HepG2 (cell line): Measurements from ENCODE around the gene DUSP2. TPM values are rescaled to one million over a fixed set of nuclear protein-coding genes. Genes with fewer than 3 reads are reported as not detected.

ENCODE experiments used
- ATAC-seq: fragments of 200-7000 bp; cut with Tn5 transposase; 3 replicates; pipeline ENCODE4 v1.9.1; 2020; ENCODE audit warnings: mild to moderate bottlenecking, moderate library complexity
- BruUV-seq: library from RNA; stranded (reverse); fragments of 400-500 nt; replicated peaks from 2 replicates; lab custom pipeline; 2021; lab: Mats Ljungman, UMichigan
- CTCF ChIA-PET: fragments of 300-600 bp; formaldehyde crosslinking; extraction: SDS; loops from one replicate; lab custom pipeline; 2021; ENCODE audit warnings: low total read pairs, inconsistent platforms, low intra/inter-chr PET ratio; lab: Yijun Ruan, JAX
- POLR2A ChIA-PET: fragments of 350-600 bp; sonication (Branson Sonifier 250); formaldehyde crosslinking; loops from one replicate; lab custom pipeline; 2020; ENCODE audit warnings: antibody characterized with exemption, inconsistent platforms; lab: Yijun Ruan, JAX
- DNase-seq: peaks from one replicate; pipeline ENCODE4 v3.0.0-alpha.2; 2015; ENCODE audit warnings: low spot score
- FAIRE-seq: peaks from 3 replicates; lab custom pipeline; 2011; peaks lifted over from hg19 to GRCh38; lab: Jason Lieb, UNC
- H2AFZ ChIP-seq: one replicate; pipeline ENCODE4 v1.6.1; 2011; ENCODE audit warnings: low read length, inconsistent platforms
- H3K27ac ChIP-seq: fragments of 300-600 bp; 3 replicates; pipeline ENCODE4 v1.8.0; 2011; ENCODE audit warnings: mixed run types, mild to moderate bottlenecking, mixed read lengths, low read length, inconsistent platforms; ENCODE audit not compliant: insufficient read depth; ENCODE audit errors: extremely low read length
- H3K27me3 ChIP-seq, 2 experiments: fragments of 200-600 bp in 1 of 2; 2 replicates in 1 of 2; 3 replicates in 1 of 2; pipeline versions ENCODE4 v1.6.0 to v1.8.0; 2011; ENCODE audit warnings: low read length in 2 of 2, mild to moderate bottlenecking in 2 of 2, moderate library complexity in 2 of 2, inconsistent platforms in 1 of 2; ENCODE audit not compliant: insufficient read depth in 2 of 2, control insufficient read depth in 1 of 2
- H3K36me3 ChIP-seq, 2 experiments: fragments of 200-600 bp in 1 of 2; replicated peaks in 1 of 2; 2 replicates in 1 of 2; 3 replicates in 1 of 2; pipeline versions ENCODE4 v1.5.1 to v1.8.0; 2011; ENCODE audit warnings: low read length in 2 of 2, inconsistent platforms in 1 of 2; ENCODE audit not compliant: insufficient read depth in 2 of 2, control insufficient read depth in 1 of 2
- H3K4me1 ChIP-seq: 2 replicates; pipeline ENCODE4 v1.5.1; 2012; ENCODE audit warnings: low read length, inconsistent platforms; ENCODE audit not compliant: insufficient read depth
- H3K4me2 ChIP-seq: 2 replicates; pipeline ENCODE4 v1.6.0; 2011; ENCODE audit warnings: low read depth, low read length, inconsistent platforms
- H3K4me3 ChIP-seq, 3 experiments: fragments of 200-600 bp in 1 of 3; sonication (generic), shearing (Covaris generic) in 1 of 3; replicated peaks in 1 of 3; 2 replicates each; pipeline ENCODE4 v1.5.1; 2011 to 2016; ENCODE audit warnings: low read length in 3 of 3, inconsistent platforms in 2 of 3, low read depth in 2 of 3, mild to moderate bottlenecking in 2 of 3, control low read depth in 1 of 3, mixed read lengths in 1 of 3; ENCODE audit not compliant: insufficient read depth in 1 of 3
- H3K79me2 ChIP-seq: one replicate; pipeline ENCODE4 v1.6.1; 2011; ENCODE audit warnings: low read length, inconsistent platforms; ENCODE audit not compliant: insufficient read depth
- H3K9ac ChIP-seq: 2 replicates; pipeline ENCODE4 v1.6.0; 2011; ENCODE audit warnings: mild to moderate bottlenecking, low read depth, low read length, inconsistent platforms; ENCODE audit not compliant: insufficient read depth
- H3K9me3 ChIP-seq: 2 replicates; pipeline ENCODE4 v1.5.1; 2012; ENCODE audit warnings: mild to moderate bottlenecking, low read length
- H4K20me1 ChIP-seq: 2 replicates; pipeline ENCODE4 v1.6.0; 2011; ENCODE audit warnings: inconsistent platforms, mild to moderate bottlenecking, low read length, moderate library complexity; ENCODE audit not compliant: insufficient read depth
- RELA ChIP-seq: sonication (generic); formaldehyde crosslinking; IDR thresholded peaks from 2 replicates; pipeline ENCODE4 v1.4.0; 2020; ENCODE audit warnings: missing genetic modification reagents
- REPIN1 ChIP-seq: sonication (generic); formaldehyde crosslinking; IDR thresholded peaks from 2 replicates; pipeline ENCODE4 v1.8.0; 2022; ENCODE audit warnings: missing genetic modification reagents, low read depth, mild to moderate bottlenecking, borderline replicate concordance
- SRSF1 ChIP-seq: fragments of 200-400 bp; formaldehyde crosslinking; optimal IDR thresholded peaks from 2 replicates; pipeline ENCODE3; 2017; ENCODE audit warnings: mild to moderate bottlenecking, low read depth, low read length, moderate library complexity
- TOE1 ChIP-seq: sonication (generic); formaldehyde crosslinking; IDR thresholded peaks from 2 replicates; pipeline ENCODE4 v1.4.0; 2020; ENCODE audit warnings: mild to moderate bottlenecking, missing genetic modification reagents
- ZFP36L1 ChIP-seq: sonication (generic); formaldehyde crosslinking; IDR thresholded peaks from 2 replicates; pipeline ENCODE4 v1.8.0; 2022; ENCODE audit warnings: mild to moderate bottlenecking, missing genetic modification reagents, moderate library complexity
- ZNF224 ChIP-seq: sonication (generic); formaldehyde crosslinking; IDR thresholded peaks from 2 replicates; pipeline ENCODE4 v1.5.0; 2020; ENCODE audit warnings: mild to moderate bottlenecking, missing genetic modification reagents
- ZSCAN20 ChIP-seq: sonication (generic); formaldehyde crosslinking; IDR thresholded peaks from 2 replicates; pipeline ENCODE4 v1.4.0; 2020; ENCODE audit warnings: missing genetic modification reagents, mild to moderate bottlenecking, borderline replicate concordance
- WGBS: methylation state at CpG from one replicate; pipeline ENCODE4 v1.1.6; 2017; ENCODE audit warnings: low lambda C conversion rate; 5-methylcytosine and 5-hydroxymethylcytosine counted together
- in situ Hi-C: cut with HindIII; loops from 2 replicates; pipeline ENCODE4 v1.10.0; 2017; ENCODE audit warnings: low pct_unique_long_range_greater_than_20kb; ENCODE audit not compliant: extremely low pct_ligation_motif_present
- intact Hi-C: fragments of 100-400 bp; cut with micrococcal nuclease; formaldehyde crosslinking; loops from one replicate; pipeline ENCODE4 v1.10.0; 2022; ENCODE audit not compliant: unreplicated experiment
- polyA plus RNA-seq, 8 experiments: library from polyadenylated mRNA; depleted of rRNA in 3 of 8; stranded (reverse) in 7 of 8; unstranded in 1 of 8; fragments of >200 nt; fragmentation: Illumina TruSeq in 4 of 8; extraction: Trizol in 4 of 8; gene quantifications; 2 replicates each; pipeline versions ENCODE4 v1.2.1 to v1.2.3, GENCODE V29; 2011 to 2016; ENCODE audit warnings: low read depth in 4 of 8, missing spikeins in 1 of 8, mixed read lengths in 1 of 8; ENCODE audit not compliant: insufficient read depth in 1 of 8
- total RNA-seq, 5 experiments: library from RNA; depleted of rRNA; stranded (reverse); fragments of >200 nt; fragmentation: Illumina TruSeq; extraction: Trizol; gene quantifications; 2 replicates each; pipeline ENCODE4 v1.2.3, GENCODE V29; 2016; ENCODE audit warnings: low read depth in 1 of 5

Gene DUSP2
- total and polyA plus RNA-seq, 2 of the 13 experiments (the other 11 are each of a cell fraction or from before 2014, with no cell fraction given), result not detected

- no peak overlapping the region for H3K4me3 ChIP-seq
- ChIA-PET CTCF (interaction anchor here (1.2 kb wide), 1 partner anchor 10 kb away, joined by 3 read pairs; no protein-coding TSS in a partner anchor), POLR2A (no interaction called here)
- H3K9me3 ChIP-seq, result no peaks in the 10 kb centered on the region
- no peaks in the 10 kb centered on the region for H4K20me1 ChIP-seq
- H3K27ac ChIP-seq, result no peak overlapping the region
- H3K27me3 ChIP-seq, result peaks cover 5 to 11% of the 10 kb centered on the region in 2 experiments; a peak in 2 of 5 replicates
- ATAC-seq (no peak), DNase-seq (no peak), FAIRE-seq (no peak)
- H3K4me2 ChIP-seq, result no peak overlapping the region
- no peaks in the 10 kb centered on the region for H3K79me2 ChIP-seq
- peaks cover 30% of the 10 kb centered on the region for H3K4me1 ChIP-seq
- intact Hi-C loops (no loop called here), in situ Hi-C loops (loop anchor here (25.0 kb wide), 2 partner anchors 95 to 270 kb away; no protein-coding TSS in a partner anchor)
- 32% methylated on average over 3 of the region's 3 CpGs for WGBS
- TF ChIP-seq ZNF224 (CRISPR knock-in tag), result no peak
- TF ChIP-seq ZFP36L1 (CRISPR knock-in tag), result no peak
- TF ChIP-seq RELA (CRISPR knock-in tag), result no peak
- TF ChIP-seq TOE1 (CRISPR knock-in tag), result no peak
- TF ChIP-seq REPIN1 (CRISPR knock-in tag), result no peak
- no peak overlapping the region for H2AFZ ChIP-seq
- BruUV-seq, result no TSS peak
- H3K9ac ChIP-seq, result no peak overlapping the region
- no peaks in the 10 kb centered on the region for H3K36me3 ChIP-seq
These were observed 37.6 kb downstream of the DUSP2 start for GRCh38 chr2:96107708-96108065.

- CTCF ChIA-PET, result no interaction called here
- no peak overlapping the region for H3K9ac ChIP-seq
- POLR2A ChIA-PET, result no interaction called here
- in situ Hi-C loops (loop anchor here (25.0 kb wide), 2 partner anchors 95 to 270 kb away; no protein-coding TSS in a partner anchor), intact Hi-C loops (no loop called here)
- no peak overlapping the region for H3K4me2 ChIP-seq
- H3K4me1 ChIP-seq, result peaks cover 30% of the 10 kb centered on the region
- BruUV-seq, result no TSS peak
- no peak overlapping the region for H3K27ac ChIP-seq
- no peak for ATAC-seq
- no peaks in the 10 kb centered on the region for H3K36me3 ChIP-seq
- no peaks in the 10 kb centered on the region for H3K79me2 ChIP-seq
- TF ChIP-seq SRSF1, result peak; percentile 6
- no peak for TF ChIP-seq ZSCAN20
- no peaks in the 10 kb centered on the region for H3K9me3 ChIP-seq
- H3K4me3 ChIP-seq, result no peak overlapping the region
- H3K27me3 ChIP-seq, result peaks cover 5 to 11% of the 10 kb centered on the region in 2 experiments; a peak in 2 of 5 replicates
- no peaks in the 10 kb centered on the region for H4K20me1 ChIP-seq
- DNase-seq, result no peak
- no peak overlapping the region for H2AFZ ChIP-seq
- 62% methylated on average over 7 of the region's 9 CpGs for WGBS
- no peak for FAIRE-seq
These were observed 38.1 kb downstream of the DUSP2 start for GRCh38 chr2:96106991-96107707.
